GM10847 (cell line): ENCODE results near the gene SPDEF.

ENCODE experiments used
- POLR2A ChIP-seq: IDR thresholded peaks from 2 replicates; pipeline ENCODE4 v1.6.1; 2011; ENCODE audit not compliant: insufficient read length; ENCODE audit errors: extremely low read depth

SPDEF gene

DNA sequence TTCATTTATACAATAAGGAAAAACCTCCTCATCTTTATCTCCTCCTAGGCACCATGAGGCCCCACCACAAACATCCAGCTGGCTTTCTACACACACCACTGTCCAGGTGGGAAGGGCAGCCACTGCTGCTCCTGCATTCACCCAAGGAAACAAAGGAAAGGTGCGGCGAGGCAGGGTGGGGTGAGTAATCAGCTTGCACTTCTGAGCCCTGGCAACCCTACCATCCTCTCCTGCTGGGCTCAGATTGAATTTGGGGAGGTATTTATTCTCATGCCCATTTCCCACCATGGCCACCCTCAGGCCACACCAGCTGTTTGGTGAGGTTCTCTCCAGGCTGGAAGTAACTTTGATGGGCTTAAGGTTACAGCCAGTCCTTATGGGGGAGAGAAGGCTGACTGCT lies 31.2 kb upstream of the SPDEF start:
- no peak for TF ChIP-seq POLR2A

DNA sequence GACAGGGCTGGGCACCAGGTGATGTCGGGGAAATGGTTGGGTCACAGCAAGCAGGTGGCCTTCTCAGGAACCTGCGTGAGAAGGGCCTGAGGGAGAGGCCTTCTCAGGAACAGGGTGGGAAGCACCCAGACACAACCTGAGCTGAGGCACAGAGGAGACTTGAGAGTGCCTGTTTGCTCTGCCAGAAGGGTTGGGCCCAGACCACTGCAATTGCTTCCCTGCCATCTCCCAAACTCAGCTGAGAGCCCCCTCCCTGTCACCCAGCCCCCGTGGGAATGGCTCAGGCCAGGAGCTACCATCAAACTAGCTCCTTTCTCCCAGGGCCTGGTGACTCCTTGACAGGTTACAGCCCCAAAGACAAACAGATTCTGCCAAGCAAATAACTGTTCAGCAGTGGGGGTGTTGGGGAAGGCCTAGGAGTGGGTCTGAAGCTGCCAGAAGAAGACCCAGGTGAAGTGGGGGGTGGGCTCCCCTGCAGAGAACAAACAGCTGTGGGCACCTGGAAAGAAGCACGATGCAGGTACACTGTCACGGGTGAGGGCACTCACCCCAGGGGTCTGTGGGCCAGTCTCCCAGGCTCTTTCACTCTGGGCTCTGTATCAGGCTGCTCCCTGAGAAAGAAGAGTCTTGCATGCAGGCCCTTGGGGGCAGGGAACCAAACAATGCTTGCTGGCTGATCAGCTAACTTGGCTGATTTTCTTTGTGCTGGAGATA lies 30.4 kb upstream of the SPDEF start:
- TF ChIP-seq POLR2A: no peak

DNA sequence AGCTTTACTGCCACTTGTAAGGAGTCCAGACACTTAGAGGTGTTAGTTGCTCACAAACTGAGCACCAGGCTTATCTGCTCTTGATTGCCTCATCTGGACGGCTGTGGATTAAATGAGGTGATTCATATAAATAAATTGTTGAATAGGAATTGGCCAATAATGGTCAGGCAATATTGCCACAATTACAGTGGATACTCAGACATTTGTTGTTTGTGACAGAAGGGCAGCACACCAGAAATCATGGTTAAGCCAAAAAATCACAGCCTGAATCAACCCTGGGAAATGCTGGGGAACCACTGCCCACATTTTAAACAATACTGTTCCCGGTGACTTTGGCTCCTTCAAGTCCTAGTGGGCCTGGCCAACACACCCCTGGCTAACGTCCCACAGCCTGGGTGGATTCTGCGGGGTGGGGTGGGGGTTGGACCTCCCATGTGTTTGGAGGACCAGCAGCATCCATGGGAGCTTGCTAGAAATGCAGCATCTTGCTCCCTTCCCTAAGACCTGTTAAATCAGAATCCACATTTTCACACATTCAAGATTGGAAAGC lies 29.5 kb upstream of the SPDEF start:
- TF ChIP-seq POLR2A: no peak

DNA sequence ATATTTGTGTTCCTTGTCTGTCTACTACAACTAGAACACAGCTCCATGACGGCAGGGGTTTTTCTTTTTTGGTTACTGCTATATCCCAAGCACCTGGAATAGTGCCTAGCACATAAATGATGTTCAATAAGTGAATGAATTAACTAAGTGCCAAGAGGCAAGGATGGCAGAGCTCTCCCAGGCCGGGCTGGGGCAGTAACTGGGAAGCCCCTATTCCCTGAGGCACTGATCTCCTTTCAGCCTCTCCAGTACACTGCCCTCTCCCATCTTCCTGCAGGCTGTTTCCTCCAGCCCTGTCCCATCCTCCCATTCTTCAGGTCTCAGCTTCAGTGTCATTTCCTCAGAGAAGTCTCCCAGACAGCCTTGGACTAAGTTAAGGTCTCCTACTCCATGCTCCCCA lies 29.0 kb upstream of the SPDEF start:
- TF ChIP-seq POLR2A: no peak

DNA sequence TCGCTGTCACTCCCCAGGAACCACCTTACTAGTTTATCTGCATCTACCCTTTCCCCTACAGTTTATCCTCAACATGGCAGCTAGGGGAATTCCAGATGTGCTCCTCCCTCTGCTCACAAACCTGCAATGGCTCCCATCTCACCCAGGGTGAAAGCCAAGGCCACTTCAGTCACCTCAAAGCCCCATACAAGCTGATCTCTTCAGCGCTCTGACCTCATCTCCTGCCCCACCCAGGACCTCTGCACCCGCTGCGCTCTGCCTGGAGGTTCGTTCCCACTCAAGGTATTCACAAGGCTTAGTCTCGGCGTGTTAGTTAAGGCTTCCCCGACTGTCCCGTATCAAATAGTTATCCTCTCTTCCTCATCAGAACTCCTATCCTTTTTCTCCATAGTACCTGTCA lies 28.6 kb upstream of the SPDEF start:
- no peak for TF ChIP-seq POLR2A

DNA sequence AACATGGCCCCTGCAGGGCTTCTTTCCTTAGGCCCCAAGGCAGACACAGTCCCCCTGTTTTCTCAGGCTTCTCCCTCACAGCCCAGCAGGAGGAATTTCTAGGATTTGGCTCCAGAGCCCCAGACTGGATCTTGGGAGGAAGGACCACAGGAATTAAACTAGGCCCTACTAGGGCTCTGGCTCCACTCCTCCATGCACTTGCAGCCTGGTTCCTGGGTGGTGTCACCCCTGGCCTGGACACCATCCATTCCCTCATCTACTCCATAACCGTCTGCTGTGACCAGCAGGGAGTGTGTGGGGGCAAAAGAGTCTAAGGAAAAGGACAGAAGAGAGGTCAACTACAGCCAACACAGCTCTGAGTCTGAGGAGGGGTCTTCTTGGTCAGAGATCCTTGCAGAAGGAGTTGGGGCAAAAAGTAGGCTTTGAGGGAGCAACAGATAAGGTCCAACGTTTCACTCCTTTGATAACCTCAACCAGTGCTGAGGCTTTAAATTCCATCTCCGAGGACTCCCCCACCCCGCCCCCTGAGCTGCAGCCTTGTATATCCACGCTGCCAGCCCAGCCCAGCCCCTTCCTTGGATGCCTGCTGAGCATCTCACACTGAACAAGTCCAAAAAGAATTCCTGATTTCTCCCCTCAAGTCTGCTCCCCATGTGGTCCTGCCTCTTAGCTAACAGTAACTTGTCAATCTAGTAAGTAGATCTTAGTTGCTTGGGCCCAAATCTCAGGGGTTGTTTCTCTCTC lies 27.9 kb upstream of the SPDEF start:
- no peak for TF ChIP-seq POLR2A

DNA sequence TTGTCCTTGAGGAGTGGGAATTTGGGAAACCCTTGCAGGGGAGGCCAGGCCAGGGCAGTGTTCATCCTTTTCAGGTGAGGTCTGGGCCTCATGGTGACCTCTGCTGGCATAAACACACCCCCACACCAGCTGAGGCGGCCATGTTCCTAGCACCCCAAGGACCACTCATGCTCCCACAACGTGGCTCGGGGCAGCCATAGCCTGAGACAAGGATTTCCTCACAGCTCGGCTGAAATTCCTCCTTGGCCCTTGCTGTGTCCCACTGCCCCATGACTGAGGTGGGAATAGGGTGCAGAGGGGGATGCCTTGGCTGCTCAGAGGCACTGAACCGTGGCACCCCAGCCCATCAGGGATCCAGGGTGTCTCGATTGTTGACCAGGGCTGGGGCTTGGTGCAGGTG lies 27.3 kb upstream of the SPDEF start:
- no peak for TF ChIP-seq POLR2A

DNA sequence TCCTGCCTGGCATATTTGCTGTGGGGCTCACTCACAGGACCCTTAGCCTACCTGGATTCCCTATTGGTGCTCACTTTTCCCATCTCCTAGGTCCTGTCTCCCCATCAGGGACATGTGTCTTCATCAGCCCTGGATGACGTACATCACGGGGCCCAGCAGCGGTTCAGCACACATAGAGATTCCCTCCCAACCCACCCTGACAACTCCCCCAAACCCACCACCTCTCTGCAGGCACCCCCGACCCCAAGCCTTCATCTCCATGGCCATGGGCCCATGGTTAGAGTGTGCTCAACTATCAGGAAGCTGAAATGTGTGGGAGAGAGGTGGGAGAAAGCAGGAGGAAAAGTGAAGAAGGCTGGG lies 25.4 kb upstream of the SPDEF start:
- TF ChIP-seq POLR2A: no peak

DNA sequence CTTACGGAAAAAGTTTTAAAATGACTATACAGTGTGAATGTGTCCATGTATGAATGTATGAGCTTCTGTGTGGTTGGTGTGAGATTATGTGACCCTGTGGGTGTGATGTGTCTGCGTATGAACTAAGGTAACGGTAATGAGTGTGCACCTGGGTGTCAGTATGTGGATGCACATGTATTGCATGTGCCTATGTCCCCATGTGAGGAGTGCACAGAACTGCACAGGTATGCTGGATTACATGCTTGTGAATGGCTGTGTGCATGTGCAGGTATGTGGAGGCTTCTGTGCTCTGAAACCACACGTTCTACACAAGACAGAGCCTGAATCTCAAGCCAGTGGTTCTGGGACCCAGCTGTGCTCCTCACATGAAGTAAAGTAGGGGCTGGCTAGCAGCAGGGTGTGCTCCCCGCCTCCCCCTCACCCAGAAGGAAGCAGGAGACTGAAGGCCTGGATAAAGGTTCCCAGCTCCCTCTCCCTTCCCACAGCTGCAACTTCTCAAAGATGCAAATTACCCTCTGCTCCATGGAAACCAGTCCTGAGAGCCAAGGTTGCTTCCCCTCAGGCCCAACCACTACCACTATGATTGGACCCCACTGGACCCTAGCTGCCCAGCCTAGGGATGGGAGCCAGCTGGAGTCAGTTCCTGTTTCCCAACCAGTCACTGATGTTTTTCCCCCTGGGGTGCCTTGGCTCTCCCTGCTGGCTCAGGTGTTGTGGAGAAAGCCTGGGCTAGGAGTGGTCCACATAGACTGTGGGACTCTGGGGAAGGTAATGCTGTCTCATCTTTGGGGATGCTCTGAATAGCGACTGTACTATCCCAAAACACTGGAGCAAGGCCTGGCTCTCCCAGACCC lies 24.8 kb upstream of the SPDEF start:
- no peak for TF ChIP-seq POLR2A

DNA sequence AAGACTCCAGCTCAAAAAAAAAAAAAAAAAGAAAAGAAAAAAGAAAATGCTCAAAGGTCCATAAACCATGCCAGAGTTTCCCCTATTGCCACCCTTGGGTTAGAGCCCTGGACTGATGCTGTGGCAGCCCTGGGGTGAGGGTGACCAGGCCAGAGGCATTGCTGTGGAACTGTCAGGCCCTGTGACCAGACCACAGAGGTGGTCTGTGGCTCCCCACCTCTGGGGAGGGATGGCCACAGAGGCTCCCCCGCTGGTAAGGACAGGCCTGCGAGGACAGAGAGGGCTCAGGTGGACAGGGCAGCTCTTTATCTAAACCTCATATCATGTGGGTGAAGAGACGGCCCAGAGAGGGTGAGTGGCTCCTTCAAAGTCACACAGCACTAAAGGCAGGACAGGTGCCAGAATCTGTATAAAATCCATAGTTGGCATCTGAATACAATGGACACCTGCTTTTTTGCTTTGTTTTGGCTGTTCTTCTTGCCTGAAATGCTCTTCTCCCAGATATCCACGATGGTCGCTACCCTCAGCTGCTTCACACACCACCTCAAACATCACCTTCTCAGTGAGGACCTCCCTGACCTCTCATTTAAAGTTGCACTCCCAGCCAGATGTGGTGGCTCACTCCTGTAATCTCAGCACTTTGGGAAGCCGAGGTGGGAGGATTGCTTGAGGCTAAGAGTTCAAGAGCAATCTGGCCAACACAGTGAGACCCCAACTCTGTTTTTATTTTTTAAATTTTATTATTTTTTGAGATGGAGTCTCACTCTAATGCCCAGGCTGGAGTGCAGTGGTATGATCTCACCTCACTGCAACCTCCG lies 22.5 kb upstream of the SPDEF start:
- no peak for TF ChIP-seq POLR2A

DNA sequence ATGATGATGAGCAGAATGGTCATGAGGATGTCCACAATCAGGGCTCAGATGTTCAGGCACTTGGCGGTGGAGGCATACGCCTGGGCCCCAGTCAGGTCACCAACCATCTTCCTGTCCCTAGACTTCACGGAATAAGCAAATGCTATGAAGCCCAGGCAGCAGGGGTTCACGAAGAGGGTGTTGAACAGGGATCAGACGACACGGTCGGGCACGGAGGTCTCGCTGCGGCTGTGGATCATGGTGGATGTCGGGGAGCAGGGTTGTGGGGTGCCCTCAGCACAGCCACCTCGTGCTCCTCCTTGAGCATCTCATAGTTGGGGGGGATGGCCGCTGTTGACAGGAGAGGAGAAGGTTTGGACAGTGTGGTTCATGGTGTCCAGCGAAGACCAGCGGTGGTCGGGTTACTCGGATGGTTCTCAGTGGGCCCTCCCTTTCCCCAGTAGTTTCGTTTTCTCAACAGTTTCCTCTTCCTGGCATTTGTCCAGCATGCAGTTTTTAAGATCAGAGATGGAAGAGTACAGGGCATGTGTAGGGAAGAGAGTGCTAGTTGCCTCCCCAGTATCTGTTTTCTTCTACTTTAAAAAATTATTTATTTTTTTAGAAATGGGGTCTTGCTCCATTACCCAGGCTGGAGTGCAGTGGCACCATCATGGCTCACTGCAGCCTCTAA lies 20.3 kb upstream of the SPDEF start:
- TF ChIP-seq POLR2A: no peak

DNA sequence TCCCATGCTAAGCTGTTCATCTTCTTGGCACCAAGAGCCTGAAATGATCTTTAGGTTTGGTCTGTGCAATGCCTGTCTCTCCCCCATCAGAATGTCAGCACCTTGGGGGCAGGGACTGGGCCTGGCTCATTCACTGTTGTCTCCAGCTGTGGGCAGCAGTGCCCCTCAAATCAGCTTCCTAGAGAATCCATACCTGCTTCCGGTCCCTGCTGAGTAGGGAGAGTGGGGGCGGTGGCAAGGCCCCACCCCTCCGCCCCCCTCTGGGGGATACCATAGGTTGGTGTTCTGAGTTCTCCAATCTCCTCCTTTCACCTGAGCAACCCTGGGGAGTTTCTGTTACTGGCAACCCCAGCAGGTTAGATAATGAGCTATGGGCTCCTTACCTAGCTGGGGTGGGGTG lies 19.2 kb upstream of the SPDEF start:
- no peak for TF ChIP-seq POLR2A

DNA sequence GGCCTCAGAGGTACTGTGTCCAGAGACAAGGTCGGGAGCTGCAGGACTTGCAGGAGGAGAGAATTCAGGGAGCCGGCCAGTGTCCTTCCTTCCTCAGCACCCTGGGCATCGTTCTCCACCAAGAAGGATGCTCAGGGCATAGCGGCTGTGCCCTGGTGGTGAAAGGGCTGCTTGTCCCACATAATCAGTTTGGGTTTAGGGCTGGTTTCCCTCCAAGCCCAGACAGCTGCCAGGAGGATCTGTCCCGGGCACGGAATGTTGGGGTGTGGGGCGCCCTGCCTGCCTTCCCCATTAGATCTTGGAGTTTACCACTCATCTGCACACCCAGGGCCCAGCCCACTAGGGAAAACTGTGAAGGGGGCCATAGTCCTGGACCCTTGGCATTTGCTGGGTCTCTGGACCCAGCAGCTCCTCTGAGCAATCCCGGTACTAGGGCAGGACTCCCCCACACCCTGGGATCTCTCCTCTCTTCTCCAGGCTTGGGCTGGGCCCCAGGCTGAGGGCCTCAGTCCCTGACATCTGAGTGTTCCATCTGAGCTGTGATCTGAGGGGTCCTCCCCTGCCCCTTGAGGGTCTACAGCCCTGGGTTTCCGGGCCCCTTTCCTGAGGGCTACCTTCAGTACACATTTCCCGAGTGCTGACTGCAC lies 18.6 kb upstream of the SPDEF start:
- TF ChIP-seq POLR2A: no peak
